Kidney epithelial cell (primary cell): ENCODE results near the gene ZBTB5. TPM values are rescaled to one million over a fixed set of nuclear protein-coding genes. Genes with fewer than 3 reads are reported as not detected.
"Not testable (repeated sequence)": the region's sequence is repeated elsewhere in the genome, so short reads cannot be mapped to it uniquely, and the experiment has no call there.

Experiments used
- DNase-seq: peaks from one replicate; pipeline ENCODE4 v3.0.0-alpha.2; 2010; ENCODE audit warnings: low read depth
- H3K27me3 ChIP-seq: 2 replicates; pipeline ENCODE4 v1.6.0; 2011; ENCODE audit warnings: low read length; ENCODE audit not compliant: control insufficient read depth, insufficient read depth
- H3K36me3 ChIP-seq: 2 replicates; pipeline ENCODE4 v1.5.1; 2011; ENCODE audit warnings: low read length; ENCODE audit not compliant: control insufficient read depth, insufficient read depth
- H3K4me3 ChIP-seq: 2 replicates; pipeline ENCODE4 v1.5.1; 2011; ENCODE audit warnings: low read depth, mild to moderate bottlenecking, control low read depth, low read length
- total RNA-seq: library from RNA; depleted of rRNA; stranded (reverse); fragments of >200 nt; gene quantifications from 2 replicates; pipeline ENCODE4 v1.2.3, GENCODE V29; 2015
- TF ChIP-seq, protein P1 (sequence below): IDR thresholded peaks from 2 replicates; pipeline ENCODE4 v1.5.1; 2011; ENCODE audit warnings: mild to moderate bottlenecking, moderate library complexity, low read length, control low read depth, inconsistent platforms; ENCODE audit not compliant: insufficient read depth, poor library complexity, severe bottlenecking

The ZBTB5 gene
- total RNA-seq, 1 donor from 2014 or later: 14.1 TPM

DNA sequence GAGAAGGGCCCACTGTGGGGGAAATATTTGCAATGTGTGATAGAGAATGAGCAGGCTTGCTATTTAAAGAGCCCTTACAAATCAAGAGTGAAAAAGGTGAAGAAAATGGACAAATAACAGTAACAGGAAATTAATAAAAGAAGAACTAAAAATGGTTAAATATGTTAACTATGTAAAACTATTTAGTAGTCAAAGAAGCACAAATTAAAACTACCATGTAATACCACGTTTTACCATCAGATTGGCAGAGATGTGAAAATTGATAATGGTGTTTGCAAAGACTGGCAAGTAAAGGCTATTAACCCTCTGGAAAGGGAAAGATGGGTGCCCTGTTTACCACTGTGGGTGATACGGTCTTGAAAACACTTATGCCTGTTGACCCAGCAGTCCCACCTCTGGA is 65.9 kb downstream of the ZBTB5 start:
- Histone ChIP-seq H3K36me3 (no peaks in the 10 kb centered on the region), H3K27me3 (peaks cover 3% of the 10 kb centered on the region), H3K4me3 (no peak overlapping the region)
- no peak for DNase-seq
- TF ChIP-seq, protein P1, sequence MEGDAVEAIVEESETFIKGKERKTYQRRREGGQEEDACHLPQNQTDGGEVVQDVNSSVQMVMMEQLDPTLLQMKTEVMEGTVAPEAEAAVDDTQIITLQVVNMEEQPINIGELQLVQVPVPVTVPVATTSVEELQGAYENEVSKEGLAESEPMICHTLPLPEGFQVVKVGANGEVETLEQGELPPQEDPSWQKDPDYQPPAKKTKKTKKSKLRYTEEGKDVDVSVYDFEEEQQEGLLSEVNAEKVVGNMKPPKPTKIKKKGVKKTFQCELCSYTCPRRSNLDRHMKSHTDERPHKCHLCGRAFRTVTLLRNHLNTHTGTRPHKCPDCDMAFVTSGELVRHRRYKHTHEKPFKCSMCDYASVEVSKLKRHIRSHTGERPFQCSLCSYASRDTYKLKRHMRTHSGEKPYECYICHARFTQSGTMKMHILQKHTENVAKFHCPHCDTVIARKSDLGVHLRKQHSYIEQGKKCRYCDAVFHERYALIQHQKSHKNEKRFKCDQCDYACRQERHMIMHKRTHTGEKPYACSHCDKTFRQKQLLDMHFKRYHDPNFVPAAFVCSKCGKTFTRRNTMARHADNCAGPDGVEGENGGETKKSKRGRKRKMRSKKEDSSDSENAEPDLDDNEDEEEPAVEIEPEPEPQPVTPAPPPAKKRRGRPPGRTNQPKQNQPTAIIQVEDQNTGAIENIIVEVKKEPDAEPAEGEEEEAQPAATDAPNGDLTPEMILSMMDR: no peak

DNA sequence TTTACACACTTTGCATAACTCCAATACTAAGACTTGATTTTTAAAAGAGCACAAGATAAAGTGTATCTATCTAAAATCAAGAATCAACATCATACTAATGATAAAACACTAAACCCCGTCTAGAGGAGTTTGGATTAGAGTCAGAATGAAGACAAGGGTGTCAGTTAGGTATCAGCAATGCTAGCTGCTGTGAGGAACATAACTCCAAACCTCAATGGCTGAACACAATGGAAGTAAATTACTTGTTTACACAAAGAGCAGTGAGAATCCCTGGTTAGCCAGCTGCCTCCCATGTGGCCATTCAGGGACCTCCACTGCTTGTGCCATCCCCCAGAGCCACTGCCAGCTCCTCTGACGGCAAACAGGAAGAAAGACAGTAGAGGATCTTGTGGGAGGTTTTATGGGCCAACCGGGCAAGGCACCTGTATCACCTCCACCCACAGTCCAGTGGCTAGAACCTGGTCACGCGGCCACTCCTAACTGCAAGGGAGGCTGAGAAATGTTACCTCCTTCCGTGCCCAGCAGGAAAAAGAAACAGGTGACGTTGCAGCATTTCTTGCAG is 66.7 kb downstream of the ZBTB5 start:
- H3K27me3 ChIP-seq: peaks cover 3% of the 10 kb centered on the region
- H3K4me3 ChIP-seq: no peak overlapping the region
- H3K36me3 ChIP-seq: no peaks in the 10 kb centered on the region
- TF ChIP-seq, protein P1: no peak
- DNase-seq: no peak

DNA sequence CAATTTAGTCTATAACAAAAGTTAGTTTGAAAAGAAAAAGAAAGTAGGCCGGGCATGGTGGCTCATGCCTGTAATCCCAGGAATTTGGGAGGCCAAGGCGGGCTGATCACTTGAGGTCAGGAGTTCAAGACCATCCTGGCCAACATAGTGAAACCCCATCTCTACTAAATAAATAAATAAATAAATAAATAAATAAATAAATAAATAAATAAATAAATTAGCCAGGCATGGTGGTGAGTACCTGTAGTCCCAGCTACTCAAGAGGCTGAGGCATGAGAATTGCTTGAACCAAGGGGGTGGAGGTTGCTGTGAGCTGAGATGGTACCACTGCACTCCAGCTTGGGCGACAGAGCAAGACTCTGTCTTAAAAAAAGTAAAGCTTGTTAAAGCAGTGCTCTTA is 67.3 kb downstream of the ZBTB5 start:
- not testable (repeated sequence) for H3K27me3 ChIP-seq, H3K4me3 ChIP-seq, H3K36me3 ChIP-seq, DNase-seq

DNA sequence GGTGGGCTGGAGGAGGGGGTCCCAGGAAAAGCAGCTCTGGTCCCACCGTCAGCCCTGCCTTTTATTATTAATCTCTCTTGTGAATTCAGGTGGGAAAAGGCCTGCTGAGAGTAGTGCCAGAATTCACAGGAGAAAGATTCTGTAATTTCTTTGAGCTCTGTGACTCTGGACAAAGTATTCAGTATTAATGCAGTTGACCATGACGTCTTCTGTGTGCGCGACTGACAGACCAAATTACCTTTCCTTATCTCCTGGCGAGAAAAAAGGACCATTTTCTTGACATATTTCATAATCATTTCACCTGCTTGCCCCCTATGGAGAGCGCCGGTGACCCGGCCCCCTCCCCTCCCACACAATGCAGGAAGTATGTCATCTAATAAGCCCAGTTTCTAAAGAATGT is 69.6 kb downstream of the ZBTB5 start:
- Histone ChIP-seq H3K36me3 (no peaks in the 10 kb centered on the region), H3K4me3 (no peak overlapping the region), H3K27me3 (peaks cover 3% of the 10 kb centered on the region)
- DNase-seq: no peak
- TF ChIP-seq, protein P1: no peak

DNA sequence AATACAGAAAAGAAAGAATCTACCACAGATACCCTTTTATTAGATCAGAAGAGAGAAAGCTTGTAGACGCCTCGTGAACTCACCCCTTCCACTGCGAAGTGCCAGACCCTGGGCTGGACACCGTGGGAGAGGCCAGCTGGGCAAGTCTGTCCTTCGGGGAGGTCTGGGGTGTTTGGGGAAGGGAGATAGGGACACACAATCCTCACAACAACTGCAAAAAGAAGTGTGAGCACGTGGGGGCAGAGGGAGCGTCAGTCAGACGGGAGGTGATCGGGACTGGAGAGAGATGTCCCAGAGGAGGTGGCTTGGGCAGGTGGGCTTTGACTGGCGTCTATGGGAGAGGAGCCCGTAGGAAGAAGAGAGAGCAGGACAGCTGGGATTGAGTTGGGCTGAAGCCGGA is 70.0 kb downstream of the ZBTB5 start:
- Histone ChIP-seq H3K27me3 (peaks cover 3% of the 10 kb centered on the region), H3K4me3 (no peak overlapping the region), H3K36me3 (no peaks in the 10 kb centered on the region)
- TF ChIP-seq, protein P1: no peak
- DNase-seq: no peak

DNA sequence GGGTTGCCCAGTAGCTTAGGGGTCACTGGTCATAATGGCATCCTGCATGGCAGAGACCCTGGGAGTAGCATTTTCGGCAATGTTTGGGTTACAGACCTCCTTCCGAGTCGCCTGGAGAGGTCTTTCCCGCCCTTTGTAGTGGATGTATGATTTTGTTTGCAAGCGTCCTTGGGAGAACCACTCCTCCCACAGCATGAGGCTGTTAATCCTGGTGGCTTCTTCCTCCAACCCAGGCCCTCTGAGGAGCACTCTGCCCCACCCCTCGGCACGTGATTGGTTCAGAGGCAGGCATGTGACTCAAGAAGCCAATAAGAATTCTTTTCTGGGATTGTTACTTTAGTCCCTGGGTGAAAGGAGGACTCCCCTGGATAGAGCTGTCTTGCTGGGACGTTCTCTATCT is 73.0 kb downstream of the ZBTB5 start:
- H3K36me3 ChIP-seq: no peaks in the 10 kb centered on the region
- no peak overlapping the region for H3K4me3 ChIP-seq
- H3K27me3 ChIP-seq: peaks cover 3% of the 10 kb centered on the region
- TF ChIP-seq, protein P1: no peak
- DNase-seq: no peak

DNA sequence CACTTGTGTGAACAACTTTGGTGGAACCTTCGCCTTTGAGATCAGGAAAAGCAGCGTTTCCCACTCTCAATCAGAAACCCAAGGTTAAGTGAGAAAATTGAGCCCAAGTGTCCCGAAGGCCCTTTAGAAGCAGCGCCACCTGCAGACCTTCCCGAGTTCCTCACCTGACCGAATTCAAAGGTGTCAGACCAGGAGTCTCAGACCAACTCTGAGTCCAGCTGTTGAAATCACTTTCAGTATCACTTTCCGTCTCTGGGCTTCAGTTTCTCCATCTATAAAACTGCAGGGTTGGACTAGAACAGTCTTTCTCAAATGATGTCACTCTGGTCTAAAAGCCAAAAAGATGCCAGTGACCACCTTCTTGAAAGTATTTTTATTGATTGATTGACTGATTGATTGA is 74.5 kb downstream of the ZBTB5 start:
- H3K4me3 ChIP-seq: no peak overlapping the region
- TF ChIP-seq, protein P1: peak; percentile 58
- peaks cover 3% of the 10 kb centered on the region for H3K27me3 ChIP-seq
- no peak for DNase-seq
- H3K36me3 ChIP-seq: no peaks in the 10 kb centered on the region
